Measurements from ENCODE around the gene TSC22D2. TPM values are rescaled to one million over a fixed set of nuclear protein-coding genes. Genes with fewer than 3 reads are reported as not detected.

Gene TSC22D2
- total RNA-seq, 1 experiment from 2014 or later: 26.5 TPM

- H2BK15ac ChIP-seq (ENCODE audit: low read depth, low read length): no peak overlapping the region
- no peaks in the 10 kb centered on the region for H3K79me1 ChIP-seq (ENCODE audit: insufficient read depth, low read depth, low read length, poor library complexity, severe bottlenecking)
- no peak for DNase-seq
- H3K14ac ChIP-seq (ENCODE audit: insufficient read depth, low read length): no peak overlapping the region
- H2BK20ac ChIP-seq (ENCODE audit: low read depth, low read length, poor library complexity, severe bottlenecking): no peak overlapping the region
- Mint-ChIP-seq H3K4me1 (peaks cover 52 to 54% of the 10 kb centered on the region in 2 experiments), H3K27me3 (ENCODE audit: low read depth) (no peaks in the 10 kb centered on the region), H3K36me3 (ENCODE audit: insufficient read depth in 1 of 3, low read depth in 3 of 3) (peaks cover 0 to 16% (median 10%) of the 10 kb centered on the region in 3 experiments; a peak in 5 of 7 replicates), H3K4me3 (peak overlapping the region; percentile 93 to 95), H3K9me3 (no peaks in the 10 kb centered on the region), H3K27ac (no peak overlapping the region)
- TF ChIP-seq CTCF (conservative IDR thresholded peaks at IDR 0.05): no peak
- no peaks in the 10 kb centered on the region for H4K20me1 ChIP-seq (ENCODE audit: control insufficient read depth, insufficient read depth, insufficient read length)
- H3K27me3 ChIP-seq (ENCODE audit: insufficient read depth, low read length): no peaks in the 10 kb centered on the region
- H2BK5ac ChIP-seq (ENCODE audit: insufficient read length, low read length): no peak overlapping the region
- no peak overlapping the region for H2BK120ac ChIP-seq (ENCODE audit: low read depth, low read length, poor library complexity, severe bottlenecking)
- peaks cover 20% of the 10 kb centered on the region; the same call in 1 of the 2 replicates for H3K79me2 ChIP-seq (ENCODE audit: insufficient read depth, low read length)
- H3K9me3 ChIP-seq (ENCODE audit: control insufficient read depth, low read depth, low read length): no peaks in the 10 kb centered on the region
- no peak overlapping the region for H2AFZ ChIP-seq (ENCODE audit: low read length)
- H2BK12ac ChIP-seq (ENCODE audit: insufficient read length, low read depth, low read length): no peak overlapping the region
- no peak overlapping the region for H4K91ac ChIP-seq (ENCODE audit: insufficient read length, low read depth, low read length)
- H2AK5ac ChIP-seq (ENCODE audit: insufficient read length, low read length): no peak overlapping the region
- H4K5ac ChIP-seq (ENCODE audit: insufficient read length, low read depth, low read length): no peak overlapping the region
- H3K9ac ChIP-seq (ENCODE audit: extremely low read depth, insufficient read length, low read length): no peak overlapping the region
- no CpG with 5 or more reads among the region's 3 CpGs for WGBS (ENCODE audit: extremely low coverage, insufficient read length, low lambda C conversion rate)
- H3K4me1 ChIP-seq (ENCODE audit: insufficient read depth, low read length): no peaks in the 10 kb centered on the region
- H3K23me2 ChIP-seq (ENCODE audit: insufficient read length, low read depth, low read length, poor library complexity, severe bottlenecking): peaks cover 21% of the 10 kb centered on the region
- no peak overlapping the region for H3K27ac ChIP-seq (ENCODE audit: insufficient read length, low read depth, low read length)
- no peak overlapping the region for H3T11ph ChIP-seq (ENCODE audit: low read length)
- H3K4ac ChIP-seq (ENCODE audit: low read depth, low read length): no peak overlapping the region
- no peak overlapping the region for H3K4me2 ChIP-seq (ENCODE audit: insufficient read depth, insufficient read length, low read length)
- no peak overlapping the region for H3K23ac ChIP-seq (ENCODE audit: insufficient read length, low read depth, low read length)
- no peak overlapping the region for H4K8ac ChIP-seq (replicated peaks; ENCODE audit: insufficient read length, low read depth, low read length)
- H3K18ac ChIP-seq (ENCODE audit: insufficient read length, low read depth, low read length): no peak overlapping the region
- H3K56ac ChIP-seq (ENCODE audit: insufficient read length, low read depth, low read length): no peak overlapping the region
Measured at GRCh38 chr3:150414258-150414657, 6.2 kb downstream of the TSC22D2 start.

Measured in H9 (cell line).